Fibroblast of the aortic adventitia (primary cell): Measurements from ENCODE around the gene KLHL18. TPM values are rescaled to one million over a fixed set of nuclear protein-coding genes. Genes with fewer than 3 reads are reported as not detected.

ENCODE experiments used
- DNase-seq: peaks from one replicate; pipeline ENCODE4 v3.0.0-alpha.2; 2010; ENCODE audit warnings: low read depth
- H3K4me3 ChIP-seq: 2 replicates; pipeline ENCODE4 v1.5.1; 2011; ENCODE audit warnings: low read depth, mild to moderate bottlenecking, control low read depth, low read length, moderate library complexity
- CTCF ChIP-seq: IDR thresholded peaks from 2 replicates; pipeline ENCODE4 v1.5.1; 2011; ENCODE audit warnings: mild to moderate bottlenecking, low read length, control low read depth, inconsistent platforms; ENCODE audit not compliant: insufficient read depth
- small RNA-seq: library from RNA; depleted of rRNA; stranded (forward); fragments of <200 nt; gene quantifications from one replicate; pipeline ENCODE3, GENCODE V24; 2012
- total RNA-seq: library from RNA; depleted of rRNA; stranded (reverse); fragments of >200 nt; gene quantifications from 2 replicates; pipeline ENCODE4 v1.2.3, GENCODE V29; 2012; ENCODE audit warnings: low replicate concordance

The KLHL18 gene
- total RNA-seq, 1 donor = 12.9 TPM

GRCh38 chr3:47385796-47386195, 103.1 kb downstream of the KLHL18 start:
- no peak overlapping the region for H3K4me3 ChIP-seq
- DNase-seq = no peak
- TF ChIP-seq CTCF = no peak

- no peak for TF ChIP-seq CTCF
- DNase-seq = no peak
- no peak overlapping the region for H3K4me3 ChIP-seq
These were observed 110.2 kb downstream of the KLHL18 start for GRCh38 chr3:47392933-47393332.

GRCh38 chr3:47394140-47394870, 111.6 kb downstream of the KLHL18 start:
- no peak for TF ChIP-seq CTCF
- H3K4me3 ChIP-seq = no peak overlapping the region
- DNase-seq = peak; percentile 22

GRCh38 chr3:47394881-47395280, 112.1 kb downstream of the KLHL18 start:
- no peak for TF ChIP-seq CTCF
- H3K4me3 ChIP-seq = no peak overlapping the region
- no peak for DNase-seq

Small RNAs within 50 kb of the gene (small RNA-seq; reads per million reads assigned to genes)
- not detected for gene SNORD13P3

Other genes with a start within 250 kb of the KLHL18 start
- 37.6 and 83.6 TPM in 2 replicates for gene SETD2, start 118.8 kb upstream of the KLHL18 start, total RNA-seq
- 4.5 and 11.0 TPM in 2 replicates for gene KIF9, start 145 bp upstream of the KLHL18 start, total RNA-seq
- 11.4 and 14.3 TPM in 2 replicates for gene PTPN23, start 98.1 kb downstream of the KLHL18 start, total RNA-seq
- gene SCAP, start 193.0 kb downstream of the KLHL18 start, total RNA-seq = 42.0 and 47.7 TPM in 2 replicates
- 18.3 and 28.7 TPM in 2 replicates for gene ELP6, start 230.8 kb downstream of the KLHL18 start, total RNA-seq